ENCODE measurements around the gene RIMS3. TPM values are rescaled to one million over a fixed set of nuclear protein-coding genes. Genes with fewer than 3 reads are reported as not detected.
"Not testable (repeated sequence)": the region's sequence is repeated elsewhere in the genome, so short reads cannot be mapped to it uniquely, and the experiment has no call there.

The RIMS3 gene
- polyA plus RNA-seq (2013, experiment 1 of 2; ENCODE audit: insufficient read length) = 1.8 TPM
- polyA plus RNA-seq (2013, experiment 2 of 2; ENCODE audit: insufficient read length) = 1.9 TPM

GRCh38 chr1:40665335-40666171 lies at the start of gene RIMS3:
TSS of gene RIMS3 (minus strand) at chr1:40665682. CDS start at chr1:40641925, 23,757 bp downstream.
- peak; percentile 55 for DNase-seq

- DNase-seq = peak; percentile 63
Observed at GRCh38 chr1:40712997-40713396, 47.5 kb upstream of the RIMS3 start.

- no peak for DNase-seq
Observed at GRCh38 chr1:40712405-40712944, 47.0 kb upstream of the RIMS3 start.

GRCh38 chr1:40711465-40712404 lies 46.3 kb upstream of the RIMS3 start:
- peak; percentile 56 for DNase-seq

- DNase-seq = peak; percentile 32
Observed at GRCh38 chr1:40710581-40711315, 45.3 kb upstream of the RIMS3 start.

- no peak for DNase-seq
Observed at GRCh38 chr1:40709802-40710278, 44.4 kb upstream of the RIMS3 start.

- DNase-seq = peak; percentile 97
Observed at GRCh38 chr1:40709100-40709801, 43.8 kb upstream of the RIMS3 start.

GRCh38 chr1:40708750-40709099 lies 43.2 kb upstream of the RIMS3 start:
- peak; percentile 88 for DNase-seq

GRCh38 chr1:40706626-40707025 lies 41.1 kb upstream of the RIMS3 start:
- DNase-seq = peak; percentile 31

- no peak for DNase-seq
Observed at GRCh38 chr1:40704817-40705733, 39.6 kb upstream of the RIMS3 start.

GRCh38 chr1:40703316-40703715 lies 37.8 kb upstream of the RIMS3 start:
- DNase-seq = peak; percentile 74

- DNase-seq = not testable (repeated sequence)
Observed at GRCh38 chr1:40702810-40703209, 37.3 kb upstream of the RIMS3 start.

- no peak for DNase-seq
Observed at GRCh38 chr1:40701684-40702083, 36.2 kb upstream of the RIMS3 start.

- DNase-seq = no peak
Observed at GRCh38 chr1:40699787-40700186, 34.3 kb upstream of the RIMS3 start.

- no peak for DNase-seq
Observed at GRCh38 chr1:40697436-40697835, 32.0 kb upstream of the RIMS3 start.

GRCh38 chr1:40696294-40696693 lies 30.8 kb upstream of the RIMS3 start:
- DNase-seq = no peak

- no peak for DNase-seq
Observed at GRCh38 chr1:40694353-40694874, 28.9 kb upstream of the RIMS3 start.

- no peak for DNase-seq
Observed at GRCh38 chr1:40693425-40693824, 27.9 kb upstream of the RIMS3 start.

- DNase-seq = peak; percentile 32
Observed at GRCh38 chr1:40692429-40692895, 27.0 kb upstream of the RIMS3 start.
